ENCODE results near the gene RHOA. TPM values are rescaled to one million over a fixed set of nuclear protein-coding genes. Genes with fewer than 3 reads are reported as not detected.
"Not testable (repeated sequence)": the region's sequence is repeated elsewhere in the genome, so short reads cannot be mapped to it uniquely, and the experiment has no call there.

Gene RHOA
- polyA plus RNA-seq, 1 experiment: 549 TPM

DNA sequence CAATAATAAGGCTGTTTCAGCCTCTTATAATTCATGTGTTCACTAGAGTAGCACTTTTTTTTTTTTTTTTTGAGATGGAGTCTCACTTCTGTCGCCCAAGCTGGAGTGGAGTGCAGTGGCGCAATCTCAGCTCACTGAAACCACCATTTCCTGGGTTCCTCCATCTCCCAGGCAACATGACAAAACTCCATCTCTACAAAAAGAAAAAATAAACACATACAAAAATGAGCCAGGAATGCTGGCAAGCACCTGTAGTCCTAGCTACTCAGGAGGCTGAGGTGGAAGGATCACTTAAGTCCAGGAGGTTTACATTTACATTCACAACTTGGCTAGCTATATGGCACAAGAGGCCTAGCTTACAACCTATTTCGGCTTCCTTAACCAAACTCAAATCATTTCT is 78.7 kb downstream of the RHOA start:
- peaks cover 10% of the 10 kb centered on the region for H3K36me3 ChIP-seq (ENCODE audit: control insufficient read depth, insufficient read depth, low read length)
- ChIA-PET CTCF (interaction anchor here (1.5 kb wide), 2 partner anchors 56 to 163 kb away, joined by 3 to 5 read pairs; no protein-coding TSS in a partner anchor), POLR2A (no interaction called here)

DNA sequence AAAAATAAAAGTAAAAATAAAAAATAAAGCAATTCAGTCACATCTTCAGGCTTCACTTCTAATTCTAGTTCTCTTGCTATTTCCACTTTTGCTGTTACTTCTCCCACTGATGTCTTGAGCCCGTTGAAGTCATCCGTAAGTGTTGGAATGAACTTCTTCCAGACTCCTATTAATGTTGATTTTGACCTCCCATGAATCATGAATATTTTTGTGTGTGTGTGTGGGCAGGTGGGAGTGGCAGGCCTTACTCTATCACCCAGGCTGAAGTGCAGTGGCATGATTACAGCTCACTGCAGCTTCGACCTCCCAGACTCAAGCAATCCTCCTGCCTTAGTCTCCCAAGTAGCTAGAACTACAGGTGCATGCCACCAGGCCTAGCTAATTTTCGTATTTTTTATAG is 82.6 kb downstream of the RHOA start:
- DNase-seq (ENCODE audit: low read depth): no peak
- Histone ChIP-seq H3K27me3 (ENCODE audit: control insufficient read depth, insufficient read depth, low read length) (no peaks in the 10 kb centered on the region), H3K36me3 (ENCODE audit: control insufficient read depth, insufficient read depth, low read length) (peaks cover 20% of the 10 kb centered on the region), H3K4me3 (ENCODE audit: low read depth, low read length) (no peak overlapping the region)
- no peak for TF ChIP-seq CTCF (IDR thresholded peaks at IDR 0.05; ENCODE audit: insufficient read depth, low read depth, low read length)
- ChIA-PET POLR2A (no interaction called here), CTCF (no interaction called here)

More for the DNA sequence above, 78.7 kb downstream of the RHOA start:
- no peak for DNase-seq (ENCODE audit: low read depth)
- Histone ChIP-seq H3K4me3 (ENCODE audit: low read depth, low read length) (no peak overlapping the region), H3K27me3 (ENCODE audit: control insufficient read depth, insufficient read depth, low read length) (no peaks in the 10 kb centered on the region)
- no peak for TF ChIP-seq CTCF (IDR thresholded peaks at IDR 0.05; ENCODE audit: insufficient read depth, low read depth, low read length)

DNA sequence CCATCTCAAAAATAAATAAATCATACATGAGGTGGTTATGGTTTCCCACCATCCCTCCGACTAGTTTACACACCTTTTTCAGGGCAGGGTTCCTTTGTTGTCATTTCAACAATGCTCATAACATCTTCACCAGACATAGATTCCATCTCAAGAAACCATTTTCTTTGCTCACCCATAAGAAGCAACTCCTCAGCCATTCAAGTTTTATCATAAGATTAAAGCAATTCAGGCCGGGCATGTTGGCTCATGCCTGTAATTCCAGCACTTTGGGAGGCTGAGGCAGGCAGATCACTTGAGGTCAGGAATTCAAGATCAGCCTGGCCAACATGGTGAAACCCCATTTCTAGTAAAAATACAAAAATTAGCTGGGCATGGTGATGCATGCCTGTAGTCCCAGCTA is 83.4 kb downstream of the RHOA start:
- peaks cover 26% of the 10 kb centered on the region for H3K36me3 ChIP-seq (ENCODE audit: control insufficient read depth, insufficient read depth, low read length)
- H3K4me3 ChIP-seq (ENCODE audit: low read depth, low read length); H3K27me3 ChIP-seq (ENCODE audit: control insufficient read depth, insufficient read depth, low read length); CTCF ChIA-PET; POLR2A ChIA-PET; DNase-seq (ENCODE audit: low read depth): not testable (repeated sequence)

DNA sequence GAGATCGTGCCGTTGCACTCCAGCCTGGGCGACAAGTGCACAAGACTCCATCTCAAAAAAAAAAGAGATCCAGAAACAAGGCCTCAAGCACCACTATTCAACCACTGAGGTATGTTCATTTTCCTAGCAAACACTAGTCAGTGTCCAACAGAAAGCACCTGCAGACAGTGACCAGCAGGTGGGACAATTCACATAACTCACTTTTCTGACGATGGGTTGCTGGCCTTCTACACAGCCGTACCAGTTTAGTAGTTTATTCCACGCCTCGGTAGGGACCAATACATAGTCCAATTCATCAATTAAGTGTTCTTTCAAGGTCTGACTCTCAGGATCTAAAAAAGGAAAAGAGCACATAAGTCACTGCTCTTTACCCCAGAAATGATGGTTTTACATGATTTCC is 84.3 kb downstream of the RHOA start:
- H3K36me3 ChIP-seq (ENCODE audit: control insufficient read depth, insufficient read depth, low read length): peaks cover 30% of the 10 kb centered on the region
- POLR2A ChIA-PET: no interaction called here
- CTCF ChIA-PET: interaction anchor here (1.0 kb wide), 1 partner anchor 86 kb away, joined by 3 read pairs; no protein-coding TSS in a partner anchor
- no peak for DNase-seq (ENCODE audit: low read depth)
- 0 out of 2 replicates have a peak, but pooled peaks have one; percentile 14 for TF ChIP-seq CTCF (IDR thresholded peaks at IDR 0.05; ENCODE audit: insufficient read depth, low read depth, low read length)
- no peak overlapping the region for H3K4me3 ChIP-seq (ENCODE audit: low read depth, low read length)
- H3K27me3 ChIP-seq (ENCODE audit: control insufficient read depth, insufficient read depth, low read length): no peaks in the 10 kb centered on the region

DNA sequence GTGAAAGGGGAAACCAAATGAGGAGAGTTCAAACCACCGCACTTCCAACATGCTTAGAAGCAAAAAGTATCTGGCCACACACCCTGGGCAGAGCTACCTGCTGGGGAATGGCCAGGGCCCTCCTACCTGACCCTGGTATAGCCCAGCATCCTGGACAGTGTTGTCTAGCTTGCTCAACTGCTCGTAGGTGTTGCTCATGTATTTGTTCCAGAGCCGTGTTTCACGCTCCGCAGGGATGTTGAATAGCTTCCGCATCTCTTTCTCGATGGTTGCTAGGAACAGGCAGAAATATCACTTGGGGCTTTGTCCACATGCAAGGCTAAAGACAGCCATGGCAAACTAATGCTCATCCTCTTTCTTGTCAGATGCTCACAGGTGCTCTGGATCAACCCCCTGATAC is 87.0 kb downstream of the RHOA start:
- no peaks in the 10 kb centered on the region for H3K27me3 ChIP-seq (ENCODE audit: control insufficient read depth, insufficient read depth, low read length)
- ChIA-PET POLR2A (no interaction called here), CTCF (interaction anchor here (0.6 kb wide), 1 partner anchor 10 kb away, joined by 3 read pairs; no protein-coding TSS in a partner anchor)
- no peak for TF ChIP-seq CTCF (IDR thresholded peaks at IDR 0.05; ENCODE audit: insufficient read depth, low read depth, low read length)
- no peak overlapping the region for H3K4me3 ChIP-seq (ENCODE audit: low read depth, low read length)
- DNase-seq (ENCODE audit: low read depth): no peak
- H3K36me3 ChIP-seq (ENCODE audit: control insufficient read depth, insufficient read depth, low read length): peaks cover 31% of the 10 kb centered on the region
